Astrocyte of the cerebellum (primary cell): ENCODE results near the gene SLC39A12.

ENCODE experiments used
- DNase-seq: peaks from one replicate; pipeline ENCODE4 v3.0.0-alpha.2; 2011; ENCODE audit warnings: low read depth
- H3K4me3 ChIP-seq: 2 replicates; pipeline ENCODE4 v1.5.1; 2011; ENCODE audit warnings: mild to moderate bottlenecking, low read depth, low read length, moderate library complexity
- in situ Hi-C: cut with HindIII; loops from 2 replicates; pipeline ENCODE4 v1.10.0; 2017; ENCODE audit warnings: low sequenced_read_pairs
- TF ChIP-seq, protein P1 (sequence below): IDR thresholded peaks from 2 replicates; pipeline ENCODE4 v1.5.1; 2012; ENCODE audit warnings: low read length, low read depth, moderate library complexity, mild to moderate bottlenecking; ENCODE audit errors: missing control alignments

The SLC39A12 gene

DNA sequence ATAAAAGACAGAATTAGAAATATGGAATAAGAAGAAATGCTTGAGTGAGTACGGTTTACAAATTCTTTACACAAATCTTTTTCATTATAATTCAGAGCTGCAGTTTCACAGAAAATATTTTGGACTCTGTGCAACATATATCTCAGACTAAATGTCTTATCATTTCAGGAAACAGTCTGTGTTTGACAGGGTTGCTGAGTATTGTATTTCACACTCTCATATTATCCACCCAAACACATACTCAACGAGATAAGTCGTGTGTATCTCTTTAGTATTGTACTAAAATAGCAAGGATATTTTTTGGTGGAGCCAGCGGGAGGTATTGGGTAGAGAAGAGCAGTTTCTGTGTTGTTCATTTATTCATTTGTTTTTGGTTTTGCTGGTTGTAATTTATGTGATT is 39.0 kb upstream of the SLC39A12 start:
- TF ChIP-seq, protein P1, sequence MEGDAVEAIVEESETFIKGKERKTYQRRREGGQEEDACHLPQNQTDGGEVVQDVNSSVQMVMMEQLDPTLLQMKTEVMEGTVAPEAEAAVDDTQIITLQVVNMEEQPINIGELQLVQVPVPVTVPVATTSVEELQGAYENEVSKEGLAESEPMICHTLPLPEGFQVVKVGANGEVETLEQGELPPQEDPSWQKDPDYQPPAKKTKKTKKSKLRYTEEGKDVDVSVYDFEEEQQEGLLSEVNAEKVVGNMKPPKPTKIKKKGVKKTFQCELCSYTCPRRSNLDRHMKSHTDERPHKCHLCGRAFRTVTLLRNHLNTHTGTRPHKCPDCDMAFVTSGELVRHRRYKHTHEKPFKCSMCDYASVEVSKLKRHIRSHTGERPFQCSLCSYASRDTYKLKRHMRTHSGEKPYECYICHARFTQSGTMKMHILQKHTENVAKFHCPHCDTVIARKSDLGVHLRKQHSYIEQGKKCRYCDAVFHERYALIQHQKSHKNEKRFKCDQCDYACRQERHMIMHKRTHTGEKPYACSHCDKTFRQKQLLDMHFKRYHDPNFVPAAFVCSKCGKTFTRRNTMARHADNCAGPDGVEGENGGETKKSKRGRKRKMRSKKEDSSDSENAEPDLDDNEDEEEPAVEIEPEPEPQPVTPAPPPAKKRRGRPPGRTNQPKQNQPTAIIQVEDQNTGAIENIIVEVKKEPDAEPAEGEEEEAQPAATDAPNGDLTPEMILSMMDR = no peak
- no peak overlapping the region for H3K4me3 ChIP-seq
- DNase-seq = no peak
- in situ Hi-C loops = no loop called here

DNA sequence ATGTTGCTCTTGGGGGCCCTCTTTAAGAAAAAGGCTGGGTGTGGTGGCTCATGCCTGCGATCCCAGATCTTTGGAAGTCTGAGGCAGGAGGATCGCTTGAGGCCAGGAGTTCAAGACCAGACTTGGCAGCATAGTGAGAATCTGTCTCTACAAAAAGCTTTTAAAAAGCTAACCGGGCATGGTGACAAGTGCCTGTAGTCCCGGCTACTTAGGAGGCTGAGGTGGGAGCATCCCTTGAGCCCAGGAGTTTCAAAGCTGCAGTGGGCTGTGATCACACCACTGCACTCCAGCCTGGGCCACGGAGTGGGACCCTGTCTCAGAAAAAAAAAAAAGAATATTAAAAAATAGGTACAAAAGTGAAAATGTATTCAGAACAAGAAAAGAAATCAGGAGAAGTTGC is 38.1 kb upstream of the SLC39A12 start:
- in situ Hi-C loops = no loop called here
- TF ChIP-seq, protein P1 = no peak
- DNase-seq = no peak
- no peak overlapping the region for H3K4me3 ChIP-seq

DNA sequence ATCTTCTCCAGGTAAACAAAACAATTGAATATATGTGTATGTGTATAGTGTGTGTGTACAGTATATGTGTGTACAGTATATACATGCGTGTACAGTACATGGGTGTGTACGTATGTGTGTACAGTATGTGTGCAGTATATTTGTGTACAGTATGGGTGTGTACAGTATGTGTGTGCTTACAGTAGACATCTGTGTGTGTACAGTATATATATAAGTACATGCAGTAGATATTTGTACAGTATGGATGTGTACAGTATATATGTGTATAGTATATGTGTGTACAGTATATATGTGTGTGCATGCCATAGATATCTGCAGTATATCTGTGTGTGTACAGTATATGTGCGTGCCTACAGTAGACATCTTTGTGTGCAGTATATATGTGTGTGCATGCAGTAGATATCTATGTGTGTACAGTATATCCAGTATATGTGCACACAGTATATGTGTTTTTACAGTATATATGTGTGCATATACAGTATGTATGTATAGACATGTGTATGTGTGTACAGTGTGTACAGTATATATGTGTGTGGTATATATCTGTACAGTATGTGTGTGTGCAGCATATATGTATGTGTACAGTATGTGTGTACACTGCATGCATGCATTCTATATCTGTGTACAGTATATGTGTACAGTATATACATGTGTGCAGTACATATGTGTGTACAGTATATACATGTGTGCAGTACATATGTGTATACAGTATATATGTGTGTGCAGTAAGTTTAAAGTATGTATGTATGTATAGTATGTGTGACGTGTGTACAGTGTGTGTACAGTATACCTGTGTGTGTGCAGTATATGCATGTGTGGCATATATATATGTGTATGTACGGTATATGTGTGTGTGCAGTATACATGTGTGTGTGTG is 37.3 kb upstream of the SLC39A12 start:
- DNase-seq = no peak
- in situ Hi-C loops = no loop called here
- TF ChIP-seq, protein P1 = no peak
- H3K4me3 ChIP-seq = no peak overlapping the region

DNA sequence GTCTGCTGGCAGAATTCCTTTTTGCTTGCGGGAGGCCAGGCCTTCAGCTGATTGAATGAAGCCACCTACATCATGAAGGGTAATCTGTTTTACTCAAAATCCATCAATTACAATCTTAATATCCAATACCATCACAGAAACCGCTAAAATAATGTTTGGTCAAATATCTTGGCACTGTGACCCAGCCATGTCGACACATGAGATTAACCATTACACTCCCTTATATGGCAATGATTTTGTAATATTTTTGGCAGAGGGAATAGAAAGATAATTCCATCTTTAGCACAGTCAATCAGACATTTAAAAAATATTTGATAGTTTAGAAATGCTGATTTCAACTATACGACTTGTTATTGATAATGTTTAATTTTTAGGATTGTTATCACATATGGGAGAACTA is 36.5 kb upstream of the SLC39A12 start:
- TF ChIP-seq, protein P1 = no peak
- in situ Hi-C loops = no loop called here
- no peak overlapping the region for H3K4me3 ChIP-seq
- no peak for DNase-seq

DNA sequence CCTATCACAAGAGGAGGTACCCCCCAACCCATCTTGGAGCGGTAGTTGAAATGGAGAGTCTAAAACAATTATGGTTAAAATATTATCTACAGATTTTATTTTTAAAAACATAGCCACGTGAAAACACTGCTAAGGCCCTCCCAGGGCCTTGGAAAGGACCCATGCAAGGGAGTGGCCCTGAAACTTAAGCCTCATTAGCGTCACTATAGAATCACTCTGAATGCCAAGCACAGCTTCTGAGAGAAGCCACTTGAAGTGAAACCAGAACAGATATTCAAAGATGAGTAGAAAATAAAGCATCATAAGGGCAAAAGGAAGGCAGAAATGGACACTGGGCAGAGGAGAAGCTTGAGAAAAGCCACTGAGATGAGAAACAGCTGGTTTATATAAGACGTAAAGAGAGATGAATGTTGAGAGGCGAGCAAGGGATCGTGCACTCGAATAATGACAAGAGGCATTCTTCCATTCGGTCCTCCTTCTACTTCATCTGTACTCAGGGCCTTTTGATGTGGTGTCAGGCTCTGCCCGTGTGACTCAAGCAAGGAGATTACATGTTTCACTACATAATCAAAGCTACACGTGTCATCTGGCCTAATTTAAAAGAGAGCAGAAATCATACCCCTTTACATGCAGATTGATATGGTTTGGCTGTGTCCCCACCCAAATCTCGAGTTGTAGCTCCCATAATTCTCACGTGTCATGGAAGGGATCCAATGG is 33.4 kb upstream of the SLC39A12 start:
- H3K4me3 ChIP-seq = no peak overlapping the region
- in situ Hi-C loops = no loop called here
- TF ChIP-seq, protein P1 = no peak
- no peak for DNase-seq

DNA sequence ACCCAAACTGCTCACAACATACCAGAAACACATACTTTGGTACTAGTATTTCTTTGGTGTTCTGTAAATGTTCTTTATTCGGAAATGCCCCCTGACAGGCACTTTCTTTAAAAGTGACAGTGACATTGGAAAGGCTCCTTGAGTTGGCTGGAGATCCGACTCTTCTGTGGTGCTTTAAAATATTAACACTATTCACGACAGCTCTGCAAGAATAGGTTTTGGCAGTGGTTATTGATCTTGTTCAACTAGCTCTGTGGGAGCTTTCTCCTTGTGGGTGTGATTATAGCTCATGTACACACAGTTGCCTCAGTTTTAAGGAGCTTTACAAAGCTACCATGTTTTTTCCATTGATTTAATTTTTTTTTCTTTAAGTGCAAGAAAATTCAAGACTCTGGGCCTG is 30.3 kb upstream of the SLC39A12 start:
- TF ChIP-seq, protein P1 = no peak
- DNase-seq = no peak
- in situ Hi-C loops = no loop called here
- H3K4me3 ChIP-seq = no peak overlapping the region
